ENCODE measurements around the gene LGI2. TPM values are rescaled to one million over a fixed set of nuclear protein-coding genes. Genes with fewer than 3 reads are reported as not detected.

The LGI2 gene
- total and polyA plus RNA-seq, 4 donors: 6.4 to 20.0 (median 19.5) TPM

GRCh38 chr4:25007598-25007997 lies 23.1 kb downstream of the LGI2 start:
- no peaks in the 10 kb centered on the region for H3K36me3 ChIP-seq (ENCODE audit: control insufficient read depth, insufficient read depth, low read length)
- peaks cover 3% of the 10 kb centered on the region for H3K4me1 ChIP-seq (ENCODE audit: control insufficient read depth, insufficient read depth, low read length)
- H3K9me3 ChIP-seq (ENCODE audit: control insufficient read depth, insufficient read depth, low read length): no peaks in the 10 kb centered on the region
- H3K4me3 ChIP-seq (ENCODE audit: low read depth, low read length): no peak overlapping the region
- no peak for DNase-seq (ENCODE audit: low read depth in 4 of 6, low spot score in 6 of 6)
- WGBS (ENCODE audit: insufficient coverage): 100% methylated on average over 1 of the region's 2 CpGs
- no peaks in the 10 kb centered on the region for H3K27me3 ChIP-seq (ENCODE audit: control insufficient read depth, insufficient read depth, low read length)
- H3K27ac ChIP-seq (ENCODE audit: low read depth, low read length): no peak overlapping the region

GRCh38 chr4:25002681-25003080 lies 28.1 kb downstream of the LGI2 start:
- H3K27ac ChIP-seq (ENCODE audit: low read depth, low read length): no peak overlapping the region
- DNase-seq (ENCODE audit: low read depth in 4 of 6, low spot score in 6 of 6): peak in 1 of 6 donors; percentile 14
- no peaks in the 10 kb centered on the region for H3K27me3 ChIP-seq (ENCODE audit: control insufficient read depth, insufficient read depth, low read length)
- H3K4me3 ChIP-seq (ENCODE audit: low read depth, low read length): no peak overlapping the region
- H3K9me3 ChIP-seq (ENCODE audit: control insufficient read depth, insufficient read depth, low read length): no peaks in the 10 kb centered on the region
- no peaks in the 10 kb centered on the region for H3K4me1 ChIP-seq (ENCODE audit: control insufficient read depth, insufficient read depth, low read length)
- 100% methylated on average over 1 of the region's 1 CpG for WGBS (ENCODE audit: insufficient coverage)
- no peaks in the 10 kb centered on the region for H3K36me3 ChIP-seq (ENCODE audit: control insufficient read depth, insufficient read depth, low read length)

GRCh38 chr4:25001509-25001908 lies 29.2 kb downstream of the LGI2 start:
- Histone ChIP-seq H3K4me1 (ENCODE audit: control insufficient read depth, insufficient read depth, low read length) (no peaks in the 10 kb centered on the region), H3K9me3 (ENCODE audit: control insufficient read depth, insufficient read depth, low read length) (no peaks in the 10 kb centered on the region), H3K4me3 (ENCODE audit: low read depth, low read length) (no peak overlapping the region), H3K27me3 (ENCODE audit: control insufficient read depth, insufficient read depth, low read length) (no peaks in the 10 kb centered on the region), H3K27ac (ENCODE audit: low read depth, low read length) (no peak overlapping the region), H3K36me3 (ENCODE audit: control insufficient read depth, insufficient read depth, low read length) (no peaks in the 10 kb centered on the region)
- WGBS (ENCODE audit: insufficient coverage): 100% methylated on average over 3 of the region's 3 CpGs
- DNase-seq (ENCODE audit: low read depth in 4 of 6, low spot score in 6 of 6): no peak

GRCh38 chr4:25000639-25001038 lies 30.1 kb downstream of the LGI2 start:
- no CpG with 5 or more reads among the region's 5 CpGs for WGBS (ENCODE audit: insufficient coverage)
- H3K4me1 ChIP-seq (ENCODE audit: control insufficient read depth, insufficient read depth, low read length): no peaks in the 10 kb centered on the region
- no peaks in the 10 kb centered on the region for H3K36me3 ChIP-seq (ENCODE audit: control insufficient read depth, insufficient read depth, low read length)
- H3K27ac ChIP-seq (ENCODE audit: low read depth, low read length): no peak overlapping the region
- no peaks in the 10 kb centered on the region for H3K27me3 ChIP-seq (ENCODE audit: control insufficient read depth, insufficient read depth, low read length)
- no peak overlapping the region for H3K4me3 ChIP-seq (ENCODE audit: low read depth, low read length)
- DNase-seq (ENCODE audit: low read depth in 4 of 6, low spot score in 6 of 6): peak in 1 of 6 donors; percentile 48
- no peaks in the 10 kb centered on the region for H3K9me3 ChIP-seq (ENCODE audit: control insufficient read depth, insufficient read depth, low read length)

GRCh38 chr4:24999392-25000089 lies 31.2 kb downstream of the LGI2 start:
- Histone ChIP-seq H3K27me3 (ENCODE audit: control insufficient read depth, insufficient read depth, low read length) (no peaks in the 10 kb centered on the region), H3K9me3 (ENCODE audit: control insufficient read depth, insufficient read depth, low read length) (no peaks in the 10 kb centered on the region), H3K27ac (ENCODE audit: low read depth, low read length) (no peak overlapping the region), H3K4me3 (ENCODE audit: low read depth, low read length) (no peak overlapping the region), H3K36me3 (ENCODE audit: control insufficient read depth, insufficient read depth, low read length) (no peaks in the 10 kb centered on the region), H3K4me1 (ENCODE audit: control insufficient read depth, insufficient read depth, low read length) (no peaks in the 10 kb centered on the region)
- peak in 1 of 6 donors; percentile 17 for DNase-seq (ENCODE audit: low read depth in 4 of 6, low spot score in 6 of 6)
- 42% methylated on average over 8 of the region's 8 CpGs for WGBS (ENCODE audit: insufficient coverage)

GRCh38 chr4:24995346-24995919 lies 35.3 kb downstream of the LGI2 start:
- Histone ChIP-seq H3K36me3 (ENCODE audit: control insufficient read depth, insufficient read depth, low read length) (no peaks in the 10 kb centered on the region), H3K27me3 (ENCODE audit: control insufficient read depth, insufficient read depth, low read length) (no peaks in the 10 kb centered on the region), H3K4me1 (ENCODE audit: control insufficient read depth, insufficient read depth, low read length) (no peaks in the 10 kb centered on the region), H3K4me3 (ENCODE audit: low read depth, low read length) (no peak overlapping the region), H3K9me3 (ENCODE audit: control insufficient read depth, insufficient read depth, low read length) (no peaks in the 10 kb centered on the region), H3K27ac (ENCODE audit: low read depth, low read length) (no peak overlapping the region)
- DNase-seq (ENCODE audit: low read depth in 4 of 6, low spot score in 6 of 6): peak in 1 of 6 donors; percentile 43
- no CpG with 5 or more reads among the region's 2 CpGs for WGBS (ENCODE audit: insufficient coverage)

GRCh38 chr4:24993551-24994080 lies 37.1 kb downstream of the LGI2 start:
- WGBS (ENCODE audit: insufficient coverage): 75% methylated on average over 2 of the region's 5 CpGs
- Histone ChIP-seq H3K27ac (ENCODE audit: low read depth, low read length) (no peak overlapping the region), H3K27me3 (ENCODE audit: control insufficient read depth, insufficient read depth, low read length) (no peaks in the 10 kb centered on the region)

GRCh38 chr4:24992968-24993367 lies 37.8 kb downstream of the LGI2 start:
- H3K4me1 ChIP-seq (ENCODE audit: control insufficient read depth, insufficient read depth, low read length): no peaks in the 10 kb centered on the region
- WGBS (ENCODE audit: insufficient coverage): no CpG with 5 or more reads among the region's 1 CpG
- no peaks in the 10 kb centered on the region for H3K36me3 ChIP-seq (ENCODE audit: control insufficient read depth, insufficient read depth, low read length)
- no peaks in the 10 kb centered on the region for H3K27me3 ChIP-seq (ENCODE audit: control insufficient read depth, insufficient read depth, low read length)
- no peak overlapping the region for H3K27ac ChIP-seq (ENCODE audit: low read depth, low read length)
- no peak overlapping the region for H3K4me3 ChIP-seq (ENCODE audit: low read depth, low read length)
- no peak for DNase-seq (ENCODE audit: low read depth in 4 of 6, low spot score in 6 of 6)
- H3K9me3 ChIP-seq (ENCODE audit: control insufficient read depth, insufficient read depth, low read length): no peaks in the 10 kb centered on the region

More at GRCh38 chr4:24993551-24994080, 37.1 kb downstream of the LGI2 start:
- Histone ChIP-seq H3K36me3 (ENCODE audit: control insufficient read depth, insufficient read depth, low read length) (no peaks in the 10 kb centered on the region), H3K4me1 (ENCODE audit: control insufficient read depth, insufficient read depth, low read length) (no peaks in the 10 kb centered on the region), H3K4me3 (ENCODE audit: low read depth, low read length) (no peak overlapping the region), H3K9me3 (ENCODE audit: control insufficient read depth, insufficient read depth, low read length) (no peaks in the 10 kb centered on the region)
- peak in 2 of 6 donors; percentile 28 to 68 for DNase-seq (ENCODE audit: low read depth in 4 of 6, low spot score in 6 of 6)

- WGBS (ENCODE audit: insufficient coverage): 100% methylated on average over 2 of the region's 3 CpGs
- DNase-seq (ENCODE audit: low read depth in 4 of 6, low spot score in 6 of 6): no peak
- H3K27me3 ChIP-seq (ENCODE audit: control insufficient read depth, insufficient read depth, low read length): no peaks in the 10 kb centered on the region
- no peak overlapping the region for H3K4me3 ChIP-seq (ENCODE audit: low read depth, low read length)
- no peak overlapping the region for H3K27ac ChIP-seq (ENCODE audit: low read depth, low read length)
- H3K4me1 ChIP-seq (ENCODE audit: control insufficient read depth, insufficient read depth, low read length): no peaks in the 10 kb centered on the region
- H3K36me3 ChIP-seq (ENCODE audit: control insufficient read depth, insufficient read depth, low read length): no peaks in the 10 kb centered on the region
- H3K9me3 ChIP-seq (ENCODE audit: control insufficient read depth, insufficient read depth, low read length): no peaks in the 10 kb centered on the region
Observed at GRCh38 chr4:24991015-24991414, 39.7 kb downstream of the LGI2 start.

GRCh38 chr4:24989327-24989726 lies 41.4 kb downstream of the LGI2 start:
- H3K9me3 ChIP-seq (ENCODE audit: control insufficient read depth, insufficient read depth, low read length): no peaks in the 10 kb centered on the region
- H3K27me3 ChIP-seq (ENCODE audit: control insufficient read depth, insufficient read depth, low read length): no peaks in the 10 kb centered on the region
- 83% methylated on average over 2 of the region's 4 CpGs for WGBS (ENCODE audit: insufficient coverage)
- no peak overlapping the region for H3K27ac ChIP-seq (ENCODE audit: low read depth, low read length)
- H3K36me3 ChIP-seq (ENCODE audit: control insufficient read depth, insufficient read depth, low read length): no peaks in the 10 kb centered on the region
- no peak for DNase-seq (ENCODE audit: low read depth in 4 of 6, low spot score in 6 of 6)
- H3K4me1 ChIP-seq (ENCODE audit: control insufficient read depth, insufficient read depth, low read length): no peaks in the 10 kb centered on the region
- no peak overlapping the region for H3K4me3 ChIP-seq (ENCODE audit: low read depth, low read length)

Data from spinal cord (tissue), 10 donors.